G401 (cell line): ENCODE measurements around the gene KCNJ15. TPM values are rescaled to one million over a fixed set of nuclear protein-coding genes. Genes with fewer than 3 reads are reported as not detected.
A peak's percentile ranks its signal among the peaks of the same experiment; 100 is the strongest.
"Not testable (repeated sequence)": the region's sequence is repeated elsewhere in the genome, so short reads cannot be mapped to it uniquely, and the experiment has no call there.

Experiments
- DNase-seq: peaks from one replicate; pipeline ENCODE4 v3.0.0-alpha.2; 2015; ENCODE audit warnings: low spot score
- in situ Hi-C: cut with HindIII; loops from 2 replicates; pipeline ENCODE4 v1.10.0; 2016; ENCODE audit warnings: low sequenced_read_pairs, mixed read lengths
- total RNA-seq: library from RNA; depleted of rRNA; stranded (reverse); fragments of >200 nt; shearing (Covaris generic); gene quantifications from 2 replicates; pipeline ENCODE4 v1.2.3, GENCODE V29; 2014; rRNA removed

Gene KCNJ15
- not detected in 2 replicates for total RNA-seq

- no peak for DNase-seq
- in situ Hi-C loops, result no loop called here
These were observed at the start of gene KCNJ15 for GRCh38 chr21:38256599-38257302. Gene KCNJ15 (plus strand): TSS chr21:38256991. CDS start chr21:38299262, 42,271 bp downstream.

GRCh38 chr21:38208118-38208517 is 48.7 kb upstream of the KCNJ15 start:
- no peak for DNase-seq
- in situ Hi-C loops, result no loop called here

DNA sequence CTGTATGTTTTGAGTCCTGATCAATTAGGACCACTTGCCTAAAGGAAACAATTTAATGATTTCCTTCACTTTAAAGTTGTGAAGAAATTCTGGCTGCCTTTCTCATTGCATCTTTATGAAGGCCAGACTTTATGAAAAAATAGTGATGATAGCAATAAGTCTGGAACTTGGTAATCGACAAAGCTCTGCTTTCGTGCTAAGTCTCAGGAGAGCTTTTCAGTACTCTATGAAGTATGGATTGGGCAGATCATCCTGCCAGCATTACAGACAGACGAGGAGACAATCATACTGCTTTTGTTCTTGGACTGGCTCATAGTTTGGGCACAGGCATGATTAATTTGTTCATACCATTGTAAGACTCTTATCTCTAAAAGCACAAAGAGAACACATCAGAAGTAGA is 45.5 kb upstream of the KCNJ15 start:
- no peak for DNase-seq
- in situ Hi-C loops, result no loop called here

GRCh38 chr21:38212706-38213105 is 44.1 kb upstream of the KCNJ15 start:
- no peak for DNase-seq
- in situ Hi-C loops, result no loop called here

DNA sequence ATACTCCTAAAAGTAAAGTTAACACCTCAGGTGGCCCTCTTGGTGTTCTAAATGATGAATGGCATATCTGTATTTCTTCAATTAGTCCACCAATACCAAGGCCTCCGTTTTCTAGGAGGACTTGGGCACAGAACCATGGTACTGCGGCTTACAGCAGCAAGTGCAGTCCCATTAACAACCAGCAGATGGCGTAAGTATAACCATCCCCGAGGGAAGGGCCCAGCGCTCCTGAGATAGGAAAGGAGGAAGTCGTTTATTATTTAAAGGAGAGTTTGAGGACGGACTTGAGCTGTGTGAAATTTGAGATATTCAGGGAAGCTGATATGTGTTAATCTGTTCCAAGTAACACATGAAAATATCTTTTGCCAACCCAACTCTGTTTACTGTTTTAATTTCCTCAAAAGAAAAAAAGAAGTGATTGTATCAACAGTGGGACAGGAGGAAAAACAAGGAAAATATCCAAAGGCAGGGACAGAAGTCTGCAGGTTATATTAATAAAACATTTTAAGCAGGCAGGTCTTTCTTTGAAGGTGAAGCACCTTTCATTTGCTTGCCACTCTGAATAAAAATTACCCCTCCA is 37.7 kb upstream of the KCNJ15 start:
- in situ Hi-C loops, result no loop called here
- peak; percentile 5 for DNase-seq

DNA sequence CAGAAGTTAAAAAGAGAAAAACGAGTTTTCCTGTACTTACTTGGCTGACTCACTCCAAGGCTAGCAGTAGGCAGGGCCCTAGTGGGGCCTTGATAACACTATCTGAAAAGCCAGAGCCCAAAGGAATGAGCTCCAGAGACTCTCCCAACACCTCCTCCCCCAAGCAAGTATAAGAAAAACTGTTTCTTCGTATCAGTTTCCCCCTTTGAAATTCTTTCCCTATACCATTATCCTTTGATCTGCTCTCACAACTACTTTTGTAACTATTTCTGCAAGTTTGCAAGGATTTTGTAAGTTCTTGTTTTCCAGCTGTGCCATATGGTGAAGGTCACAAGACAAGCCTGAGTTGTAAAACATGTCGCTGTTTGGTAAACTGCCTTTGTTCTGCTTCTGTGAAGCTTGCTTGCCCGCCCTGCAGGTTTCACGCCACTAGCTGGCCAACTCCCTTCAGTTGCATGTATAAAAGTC is 36.5 kb upstream of the KCNJ15 start:
- in situ Hi-C loops, result no loop called here
- DNase-seq, result no peak

GRCh38 chr21:38221594-38221993 is 35.2 kb upstream of the KCNJ15 start:
- in situ Hi-C loops, result no loop called here
- DNase-seq, result no peak

- in situ Hi-C loops, result no loop called here
- DNase-seq, result no peak
These were observed 32.8 kb upstream of the KCNJ15 start for GRCh38 chr21:38223893-38224540.

DNA sequence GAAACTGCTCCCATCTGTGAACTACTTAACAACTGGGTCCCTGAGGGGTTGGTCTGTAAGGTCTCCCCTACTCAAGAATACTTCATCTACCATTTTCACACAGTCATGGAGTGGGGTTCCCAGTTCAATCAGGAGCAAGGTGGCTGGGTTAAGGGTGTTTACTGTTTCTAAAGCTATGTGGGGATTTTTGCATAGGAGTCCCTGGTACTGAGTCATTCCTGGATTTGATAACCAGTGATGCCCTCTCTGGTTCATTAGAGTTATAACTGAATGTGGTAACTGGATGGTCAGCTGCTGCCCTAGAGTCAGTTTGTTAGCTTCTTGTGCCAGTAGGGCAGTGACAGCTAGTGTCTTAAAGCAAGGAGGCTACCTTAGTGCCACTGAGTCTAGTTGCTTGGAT is 29.4 kb upstream of the KCNJ15 start:
- DNase-seq, result no peak
- in situ Hi-C loops, result no loop called here

DNA sequence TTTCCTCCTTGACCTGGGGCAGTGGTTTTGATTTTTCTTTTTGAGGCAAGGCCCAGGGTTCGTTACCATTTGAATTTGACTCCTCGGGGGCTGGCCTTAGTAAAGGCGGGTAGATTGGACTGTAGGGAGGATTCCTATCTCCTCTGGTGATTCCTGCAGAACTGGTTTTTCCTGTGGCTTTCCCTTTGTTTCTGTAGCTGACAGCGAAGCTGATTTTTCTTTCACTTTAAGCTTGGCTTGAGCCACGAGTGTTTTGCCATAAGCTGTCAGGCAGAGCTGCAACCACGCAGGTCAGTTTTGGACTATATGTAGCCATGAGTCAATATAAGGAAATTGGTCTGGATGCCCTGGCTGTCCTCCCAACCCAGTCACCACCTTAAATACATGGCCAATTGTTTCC is 28.7 kb upstream of the KCNJ15 start:
- in situ Hi-C loops, result no loop called here

GRCh38 chr21:38228537-38228936 is 28.3 kb upstream of the KCNJ15 start:
- in situ Hi-C loops, result no loop called here
- DNase-seq, result no peak

More for the DNA sequence above, 28.7 kb upstream of the KCNJ15 start:
- no peak for DNase-seq

DNA sequence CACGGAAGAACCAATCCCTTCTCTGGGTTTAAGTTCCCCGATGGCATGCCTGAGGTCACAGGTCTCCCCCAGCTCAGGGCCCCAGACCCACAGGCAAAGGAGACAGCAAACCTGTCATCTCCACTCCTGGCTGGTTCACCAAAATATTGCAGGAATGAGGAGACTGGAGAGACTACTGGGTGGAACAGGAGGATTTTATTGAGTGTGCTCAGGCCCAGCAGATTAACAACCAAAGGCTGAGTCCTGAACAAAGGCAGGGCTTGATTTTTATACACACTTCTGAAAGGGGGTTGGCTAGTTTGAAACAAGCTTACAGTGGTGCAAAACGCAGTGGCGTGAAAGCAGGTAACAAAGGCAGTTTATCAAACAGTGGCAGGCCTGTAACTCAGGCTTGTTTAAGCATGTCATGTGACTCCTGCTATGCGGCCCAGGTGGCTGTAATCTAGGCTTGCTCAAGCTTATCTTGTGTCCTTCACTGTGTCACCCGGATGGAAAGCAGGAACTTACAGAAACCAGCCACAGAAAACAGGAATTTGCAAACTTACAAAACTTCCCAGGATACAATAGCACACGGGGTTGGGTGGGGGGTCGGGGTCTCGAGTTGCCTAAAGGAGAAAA is 27.4 kb upstream of the KCNJ15 start:
- DNase-seq, result no peak
- in situ Hi-C loops, result no loop called here

- in situ Hi-C loops, result no loop called here
- DNase-seq, result no peak
These were observed 22.2 kb upstream of the KCNJ15 start for GRCh38 chr21:38234395-38235142.

DNA sequence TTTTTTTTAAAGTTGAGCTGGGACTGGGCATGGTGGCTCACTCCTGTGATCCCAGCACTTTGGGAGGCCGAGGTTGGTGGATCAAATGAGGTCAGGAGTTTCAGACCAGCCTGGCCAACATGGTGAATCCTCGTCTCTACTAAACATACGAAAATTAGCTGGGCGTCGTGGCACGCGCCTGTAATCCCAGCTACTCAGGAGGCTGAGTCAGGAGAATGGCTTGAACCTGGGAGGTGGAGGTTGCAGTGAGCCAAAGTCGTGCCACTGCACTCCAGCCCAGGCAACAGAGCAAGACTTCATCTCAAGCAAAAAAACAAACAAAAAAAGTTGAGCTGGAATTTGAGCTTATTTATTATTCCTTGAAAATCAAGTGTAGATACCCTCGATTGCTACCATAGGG is 21.5 kb upstream of the KCNJ15 start:
- DNase-seq, in situ Hi-C loops: not testable (repeated sequence)

DNA sequence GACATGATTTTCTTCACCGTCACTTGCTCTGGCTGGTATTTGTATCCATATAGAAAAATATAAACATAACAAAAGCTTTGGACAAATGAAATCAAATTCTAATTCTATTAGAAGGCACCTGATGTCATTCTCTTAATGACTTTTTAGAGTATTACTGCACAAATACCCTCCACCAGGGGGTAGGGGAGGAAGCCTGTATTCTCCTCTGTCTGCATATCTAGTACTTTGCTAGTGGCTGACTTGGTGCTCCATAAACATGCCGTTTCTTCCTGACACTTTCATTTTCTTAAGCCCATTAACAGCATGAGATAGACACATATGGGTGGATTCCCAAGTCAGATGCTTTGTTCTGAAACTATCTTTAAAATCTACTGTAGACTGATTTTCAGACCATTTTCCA is 20.6 kb upstream of the KCNJ15 start:
- in situ Hi-C loops, result no loop called here
- DNase-seq, result no peak

DNA sequence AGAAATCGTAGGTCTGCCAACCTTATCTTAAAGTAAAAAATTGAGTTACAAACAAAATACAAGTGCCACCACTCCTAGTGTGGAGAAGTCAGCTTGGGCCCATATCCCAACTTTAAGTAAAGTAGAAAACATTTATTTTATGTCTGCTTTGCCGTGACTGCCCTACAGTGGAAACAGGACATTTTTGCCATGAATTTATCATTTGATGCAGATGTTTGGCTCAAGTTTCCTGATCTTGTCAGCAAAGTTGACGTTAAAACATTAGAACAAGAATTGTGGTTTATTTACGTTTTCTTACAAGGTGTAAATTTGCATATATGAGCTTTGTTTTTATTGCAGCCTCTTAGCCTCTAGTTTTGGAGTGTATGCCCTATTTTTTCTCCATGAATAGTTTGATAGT is 17.1 kb upstream of the KCNJ15 start:
- DNase-seq, result no peak
- in situ Hi-C loops, result no loop called here

- in situ Hi-C loops, result no loop called here
- DNase-seq, result no peak
These were observed 16.7 kb upstream of the KCNJ15 start for GRCh38 chr21:38240129-38240528.

DNA sequence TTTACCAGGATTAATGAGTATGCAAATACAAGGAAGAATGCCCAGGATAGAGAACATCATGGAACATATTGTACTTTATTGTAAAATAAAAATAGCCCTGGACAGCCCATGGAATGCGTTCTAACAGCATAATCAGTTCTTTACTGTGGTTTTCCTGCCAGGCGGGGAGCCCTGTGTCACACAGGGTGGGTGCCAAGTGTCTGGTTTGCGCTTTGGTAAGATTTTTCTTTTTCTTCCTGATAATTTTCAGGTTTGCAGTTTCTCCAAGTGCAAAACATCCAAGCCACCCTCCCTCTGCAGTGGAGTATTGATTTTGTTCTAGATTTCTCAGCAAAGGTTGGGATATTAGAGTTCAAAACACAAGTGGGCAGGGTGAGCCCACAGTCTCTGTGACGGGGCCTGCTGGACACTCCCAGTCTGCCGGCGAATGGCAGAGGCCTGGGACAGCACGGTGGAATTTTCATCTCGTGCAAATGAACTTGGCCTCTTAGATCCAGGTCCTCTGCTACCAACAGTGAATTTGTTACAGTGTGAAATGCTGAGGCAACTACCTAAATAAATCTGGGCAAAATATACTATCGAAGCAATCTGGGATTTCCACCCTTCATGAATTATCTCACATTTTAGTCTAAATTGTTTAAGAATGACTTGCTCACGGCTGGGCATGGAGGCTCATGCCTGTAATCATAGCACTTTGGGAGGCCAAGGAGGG is 15.6 kb upstream of the KCNJ15 start:
- in situ Hi-C loops, result no loop called here
- DNase-seq, result no peak

DNA sequence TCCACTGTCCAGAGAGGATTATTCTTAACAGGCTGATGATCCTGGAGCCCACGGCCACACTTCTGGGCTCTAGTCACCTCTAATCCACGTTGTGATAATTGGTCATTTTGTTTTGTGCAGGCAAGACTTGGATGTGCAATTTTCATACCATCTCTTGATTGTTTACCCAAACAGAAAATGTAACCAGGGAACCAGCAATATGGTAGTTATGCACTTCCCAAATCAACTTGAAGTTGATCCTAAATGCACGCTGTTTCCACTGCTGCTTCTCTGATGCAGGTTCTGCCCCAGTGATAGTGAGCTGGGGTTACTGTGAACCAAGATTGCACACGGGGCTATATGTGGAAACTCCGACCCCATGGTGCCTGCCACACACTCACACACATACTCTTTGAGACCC is 14.7 kb upstream of the KCNJ15 start:
- no peak for DNase-seq
- in situ Hi-C loops, result no loop called here
